H9 (cell line): Measurements from ENCODE around the gene ITSN2. TPM values are rescaled to one million over a fixed set of nuclear protein-coding genes. Genes with fewer than 3 reads are reported as not detected.

Experiments
- DNase-seq: peaks from one replicate; pipeline ENCODE4 v3.0.0-alpha.2; 2017
- H2AFZ ChIP-seq: one replicate; pipeline ENCODE4 v1.6.1; 2013; ENCODE audit warnings: mild to moderate bottlenecking, low read length, control low read depth, moderate library complexity
- H2AK5ac ChIP-seq: 2 replicates; pipeline ENCODE4 v1.6.1; 2013; ENCODE audit warnings: low read length, control low read depth, mixed read lengths; ENCODE audit not compliant: insufficient read length
- H2BK120ac ChIP-seq: one replicate; pipeline ENCODE4 v1.6.1; 2013; ENCODE audit warnings: low read depth, mild to moderate bottlenecking, low read length, control low read depth, inconsistent platforms; ENCODE audit not compliant: poor library complexity, severe bottlenecking
- H2BK12ac ChIP-seq: 2 replicates; pipeline ENCODE4 v1.6.1; 2013; ENCODE audit warnings: low read length, control low read depth, mixed read lengths, low read depth; ENCODE audit not compliant: insufficient read length
- H2BK15ac ChIP-seq: 2 replicates; pipeline ENCODE4 v1.6.1; 2013; ENCODE audit warnings: low read depth, low read length, control low read depth
- H2BK20ac ChIP-seq: one replicate; pipeline ENCODE4 v1.6.1; 2013; ENCODE audit warnings: low read depth, mild to moderate bottlenecking, low read length, control low read depth, inconsistent platforms; ENCODE audit not compliant: poor library complexity, severe bottlenecking
- H2BK5ac ChIP-seq: 2 replicates; pipeline ENCODE4 v1.6.1; 2013; ENCODE audit warnings: low read length, control low read depth, mixed read lengths; ENCODE audit not compliant: insufficient read length
- H3K14ac ChIP-seq: 2 replicates; pipeline ENCODE4 v1.6.1; 2013; ENCODE audit warnings: low read length, control low read depth; ENCODE audit not compliant: insufficient read depth
- H3K18ac ChIP-seq: 2 replicates; pipeline ENCODE4 v1.6.1; 2013; ENCODE audit warnings: low read depth, mild to moderate bottlenecking, mixed read lengths, low read length, control low read depth; ENCODE audit not compliant: insufficient read length
- H3K23ac ChIP-seq: 2 replicates; pipeline ENCODE4 v1.6.1; 2013; ENCODE audit warnings: low read length, control low read depth, mixed read lengths, low read depth; ENCODE audit not compliant: insufficient read length
- H3K23me2 ChIP-seq: 2 replicates; pipeline ENCODE4 v1.6.1; 2013; ENCODE audit warnings: low read depth, mild to moderate bottlenecking, mixed read lengths, low read length, control low read depth; ENCODE audit not compliant: insufficient read length, poor library complexity, severe bottlenecking
- H3K27ac ChIP-seq: 2 replicates; pipeline ENCODE4 v1.5.1; 2013; ENCODE audit warnings: low read length, control low read depth, mixed read lengths, low read depth; ENCODE audit not compliant: insufficient read length
- H3K27me3 ChIP-seq: 2 replicates; pipeline ENCODE4 v1.6.1; 2013; ENCODE audit warnings: low read length, control low read depth, inconsistent platforms; ENCODE audit not compliant: insufficient read depth
- H3K4ac ChIP-seq: 2 replicates; pipeline ENCODE4 v1.6.1; 2013; ENCODE audit warnings: low read depth, mild to moderate bottlenecking, control low read depth, inconsistent platforms, low read length, moderate library complexity
- H3K4me1 ChIP-seq: 2 replicates; pipeline ENCODE4 v1.6.1; 2013; ENCODE audit warnings: low read length, control low read depth, inconsistent platforms; ENCODE audit not compliant: insufficient read depth
- H3K4me2 ChIP-seq: 2 replicates; pipeline ENCODE4 v1.6.1; 2013; ENCODE audit warnings: low read length, control low read depth, mixed read lengths; ENCODE audit not compliant: insufficient read length, insufficient read depth
- H3K56ac ChIP-seq: 2 replicates; pipeline ENCODE4 v1.6.1; 2013; ENCODE audit warnings: low read depth, mild to moderate bottlenecking, mixed read lengths, low read length, control low read depth; ENCODE audit not compliant: insufficient read length
- H3K79me1 ChIP-seq: 2 replicates; pipeline ENCODE4 v1.6.1; 2013; ENCODE audit warnings: low read depth, mild to moderate bottlenecking, moderate library complexity, low read length, control low read depth, inconsistent platforms; ENCODE audit not compliant: insufficient read depth, poor library complexity, severe bottlenecking
- H3K79me2 ChIP-seq: 2 replicates; pipeline ENCODE4 v1.6.1; 2013; ENCODE audit warnings: low read length, control low read depth, inconsistent platforms; ENCODE audit not compliant: insufficient read depth
- H3K9ac ChIP-seq: 2 replicates; pipeline ENCODE4 v1.6.1; 2013; ENCODE audit warnings: low read length, control low read depth, mixed read lengths; ENCODE audit not compliant: insufficient read length; ENCODE audit errors: extremely low read depth
- H3K9me3 ChIP-seq: one replicate; pipeline ENCODE4 v1.6.1; 2013; ENCODE audit warnings: low read depth, low read length, inconsistent platforms; ENCODE audit not compliant: control insufficient read depth
- H3T11ph ChIP-seq: one replicate; pipeline ENCODE4 v1.6.1; 2013; ENCODE audit warnings: mild to moderate bottlenecking, low read length, control low read depth, inconsistent platforms
- H4K20me1 ChIP-seq: one replicate; pipeline ENCODE4 v1.6.1; 2013; ENCODE audit not compliant: control insufficient read depth, insufficient read length, insufficient read depth
- H4K5ac ChIP-seq: 2 replicates; pipeline ENCODE4 v1.6.1; 2013; ENCODE audit warnings: low read depth, mild to moderate bottlenecking, mixed read lengths, low read length, control low read depth; ENCODE audit not compliant: insufficient read length
- H4K8ac ChIP-seq: replicated peaks from 2 replicates; pipeline ENCODE4 v1.6.1; 2013; ENCODE audit warnings: low read length, control low read depth, mixed read lengths, low read depth; ENCODE audit not compliant: insufficient read length
- H4K91ac ChIP-seq: 2 replicates; pipeline ENCODE4 v1.6.1; 2013; ENCODE audit warnings: low read depth, mild to moderate bottlenecking, moderate library complexity, mixed read lengths, low read length, control low read depth; ENCODE audit not compliant: insufficient read length
- H3K27ac Mint-ChIP-seq, 3 experiments: 2 replicates in 2 of 3; 3 replicates in 1 of 3; pipeline ENCODE4 v1.8.0; 2020 to 2021; ENCODE audit warnings: mixed read lengths in 3 of 3, mild to moderate bottlenecking in 1 of 3, moderate library complexity in 1 of 3
- H3K27me3 Mint-ChIP-seq: 2 replicates; pipeline ENCODE4 v1.8.0; 2021; ENCODE audit warnings: low read depth, mild to moderate bottlenecking, moderate library complexity, mixed read lengths
- H3K36me3 Mint-ChIP-seq, 3 experiments: 2 replicates in 2 of 3; 3 replicates in 1 of 3; pipeline ENCODE4 v1.8.0; 2020 to 2021; ENCODE audit warnings: low read depth in 3 of 3, mixed read lengths in 3 of 3; ENCODE audit not compliant: insufficient read depth in 1 of 3
- H3K4me1 Mint-ChIP-seq, 2 experiments: 2 replicates each; pipeline ENCODE4 v1.8.0; 2020; ENCODE audit warnings: mixed read lengths in 2 of 2
- H3K4me3 Mint-ChIP-seq, 2 experiments: 2 replicates in 1 of 2; 3 replicates in 1 of 2; pipeline ENCODE4 v1.8.0; 2020 to 2021; ENCODE audit warnings: mild to moderate bottlenecking in 2 of 2, mixed read lengths in 2 of 2, moderate library complexity in 1 of 2
- H3K9me3 Mint-ChIP-seq, 2 experiments: 2 replicates in 1 of 2; 3 replicates in 1 of 2; pipeline ENCODE4 v1.8.0; 2020; ENCODE audit warnings: mild to moderate bottlenecking in 2 of 2, mixed read lengths in 2 of 2, moderate library complexity in 1 of 2
- CTCF ChIP-seq: fragments of 200-600 bp; sonication (generic); conservative IDR thresholded peaks from 3 replicates; pipeline ENCODE4 v1.8.0; 2021; ENCODE audit warnings: antibody characterized with exemption, mild to moderate bottlenecking
- WGBS: extraction: QIAGEN DNeasy Blood & Tissue Kit; methylation state at CpG from one replicate; pipeline ENCODE4 v1.1.7; 2013; ENCODE audit warnings: missing lambda C conversion rate, low lambda C conversion rate, mixed read lengths; ENCODE audit not compliant: insufficient read length; ENCODE audit errors: extremely low coverage; 5-methylcytosine and 5-hydroxymethylcytosine counted together
- total RNA-seq: library from RNA; stranded (reverse); gene quantifications from 2 replicates; pipeline ENCODE4 v1.2.1, GENCODE V29; 2021

The ITSN2 gene
- total RNA-seq, 1 experiment from 2014 or later, result 17.0 TPM

- no peak for DNase-seq
- Histone ChIP-seq H3K27me3 (no peaks in the 10 kb centered on the region), H4K5ac (no peak overlapping the region), H3K4me1 (no peaks in the 10 kb centered on the region), H3K9me3 (no peaks in the 10 kb centered on the region), H2BK12ac (no peak overlapping the region), H3K79me2 (no peaks in the 10 kb centered on the region), H3K9ac (no peak overlapping the region), H2AK5ac (no peak overlapping the region), H2BK15ac (no peak overlapping the region), H3K79me1 (no peaks in the 10 kb centered on the region), H2BK120ac (no peak overlapping the region), H3K18ac (no peak overlapping the region), H4K91ac (no peak overlapping the region), H3K4ac (no peak overlapping the region), H3K23ac (no peak overlapping the region), H3K14ac (no peak overlapping the region), H3K23me2 (no peaks in the 10 kb centered on the region), H3K56ac (no peak overlapping the region), H3T11ph (no peak overlapping the region), H3K27ac (no peak overlapping the region), H4K8ac (no peak overlapping the region), H2BK20ac (no peak overlapping the region), H3K4me2 (no peak overlapping the region), H4K20me1 (no peaks in the 10 kb centered on the region), H2AFZ (no peak overlapping the region), H2BK5ac (no peak overlapping the region)
- no peak overlapping the region for H3K27ac Mint-ChIP-seq
- peaks cover 0 to 5% (median 0%) of the 10 kb centered on the region in 3 experiments; a peak in 3 of 7 replicates for H3K36me3 Mint-ChIP-seq
- peaks cover 0 to 3% of the 10 kb centered on the region in 2 experiments; a peak in 2 of 4 replicates for H3K4me1 Mint-ChIP-seq
- no peaks in the 10 kb centered on the region for H3K27me3 Mint-ChIP-seq
- WGBS, result no CpG with 5 or more reads among the region's 4 CpGs
- H3K4me3 Mint-ChIP-seq, result no peak overlapping the region
- no peak for TF ChIP-seq CTCF
- peaks cover 8 to 14% of the 10 kb centered on the region in 2 experiments; a peak in 4 of 5 replicates for H3K9me3 Mint-ChIP-seq
Measured at GRCh38 chr2:24159708-24160107, 200.6 kb downstream of the ITSN2 start.
